GM21367 (cell line): ENCODE results near the gene SLC10A2.

Experiments used
- ATAC-seq: cut with Tn5 transposase; IDR thresholded peaks from one replicate; pipeline ENCODE4 v1.9.1; 2021; ENCODE audit not compliant: unreplicated experiment

The SLC10A2 gene

GRCh38 chr13:103055166-103055565 is 11.1 kb downstream of the SLC10A2 start:
- ATAC-seq, result no peak

GRCh38 chr13:103046676-103047075 is 19.5 kb downstream of the SLC10A2 start:
- no peak for ATAC-seq

- no peak for ATAC-seq
Observed at GRCh38 chr13:103044056-103044455, 22.2 kb downstream of the SLC10A2 start.

- no peak for ATAC-seq
Observed at GRCh38 chr13:103040006-103040405, 26.2 kb downstream of the SLC10A2 start.

GRCh38 chr13:103039183-103039582 is 27.0 kb downstream of the SLC10A2 start:
- no peak for ATAC-seq

GRCh38 chr13:103036268-103036667 is 29.9 kb downstream of the SLC10A2 start:
- no peak for ATAC-seq

- ATAC-seq, result peak; percentile 24
Observed at GRCh38 chr13:103033999-103034398, 32.2 kb downstream of the SLC10A2 start.

GRCh38 chr13:103031332-103031873 is 34.8 kb downstream of the SLC10A2 start:
- ATAC-seq, result peak; percentile 87

- no peak for ATAC-seq
Observed at GRCh38 chr13:103030776-103031175, 35.4 kb downstream of the SLC10A2 start.

- ATAC-seq, result no peak
Observed at GRCh38 chr13:103029798-103030197, 36.4 kb downstream of the SLC10A2 start.

- ATAC-seq, result no peak
Observed at GRCh38 chr13:103022336-103022735, 43.9 kb downstream of the SLC10A2 start.

GRCh38 chr13:103018556-103018955 is 47.7 kb downstream of the SLC10A2 start:
- ATAC-seq, result no peak

GRCh38 chr13:103012646-103013045 is 53.6 kb downstream of the SLC10A2 start:
- ATAC-seq, result no peak

GRCh38 chr13:103009051-103009840 is 57.0 kb downstream of the SLC10A2 start:
- no peak for ATAC-seq

- ATAC-seq, result no peak
Observed at GRCh38 chr13:103007427-103007762, 58.8 kb downstream of the SLC10A2 start.

- ATAC-seq, result peak; percentile 96
Observed at GRCh38 chr13:103006641-103007426, 59.4 kb downstream of the SLC10A2 start.

GRCh38 chr13:103004661-103005345 is 61.4 kb downstream of the SLC10A2 start:
- no peak for ATAC-seq

- no peak for ATAC-seq
Observed at GRCh38 chr13:103003631-103004030, 62.6 kb downstream of the SLC10A2 start.

GRCh38 chr13:103002279-103002678 is 63.9 kb downstream of the SLC10A2 start:
- ATAC-seq, result no peak

GRCh38 chr13:103000157-103000556 is 66.1 kb downstream of the SLC10A2 start:
- no peak for ATAC-seq

- ATAC-seq, result peak; percentile 45
Observed at GRCh38 chr13:102999499-102999898, 66.7 kb downstream of the SLC10A2 start.
